Hepatocyte (in vitro differentiated cells): ENCODE results near the gene SLC12A4. TPM values are rescaled to one million over a fixed set of nuclear protein-coding genes. Genes with fewer than 3 reads are reported as not detected.

Source experiments
- DNase-seq: peaks from one replicate; pipeline ENCODE4 v3.0.0-alpha.2; 2016; ENCODE audit warnings: low spot score
- H2AFZ ChIP-seq: fragments of 200-600 bp; sonication (generic); 2 replicates; pipeline ENCODE4 v1.6.0; 2016; ENCODE audit warnings: antibody characterized with exemption, mild to moderate bottlenecking
- H3K27ac ChIP-seq: fragments of 200-600 bp; sonication (generic); 2 replicates; pipeline ENCODE4 v1.5.1; 2016; ENCODE audit warnings: mild to moderate bottlenecking
- H3K27me3 ChIP-seq: fragments of 200-600 bp; sonication (generic); 2 replicates; pipeline ENCODE4 v1.6.1; 2016
- H3K36me3 ChIP-seq: fragments of 200-600 bp; sonication (generic); replicated peaks from 2 replicates; pipeline ENCODE4 v1.5.1; 2016; ENCODE audit warnings: low read depth; ENCODE audit not compliant: insufficient read depth
- H3K4me1 ChIP-seq: fragments of 200-600 bp; sonication (generic); 2 replicates; pipeline ENCODE4 v1.5.1; 2016; ENCODE audit warnings: mild to moderate bottlenecking, moderate library complexity; ENCODE audit not compliant: insufficient read depth
- H3K4me2 ChIP-seq: fragments of 200-600 bp; sonication (generic); 2 replicates; pipeline ENCODE4 v1.6.0; 2016
- H3K4me3 ChIP-seq: fragments of 200-600 bp; sonication (generic); 2 replicates; pipeline ENCODE4 v1.5.1; 2016; ENCODE audit warnings: mild to moderate bottlenecking
- H3K79me2 ChIP-seq: fragments of 200-600 bp; sonication (generic); 2 replicates; pipeline ENCODE4 v1.6.0; 2017; ENCODE audit warnings: mild to moderate bottlenecking
- H3K9me2 ChIP-seq: fragments of 200-600 bp; sonication (generic); replicated peaks from 2 replicates; pipeline ENCODE4 v1.6.0; 2017; ENCODE audit warnings: mild to moderate bottlenecking; ENCODE audit not compliant: insufficient read depth
- H3K9me3 ChIP-seq: fragments of 200-600 bp; sonication (generic); 2 replicates; pipeline ENCODE4 v1.5.1; 2016; ENCODE audit warnings: low read depth, mild to moderate bottlenecking
- H4K20me1 ChIP-seq: fragments of 200-600 bp; sonication (generic); 2 replicates; pipeline ENCODE4 v1.6.0; 2016; ENCODE audit warnings: mild to moderate bottlenecking; ENCODE audit not compliant: insufficient read depth, poor library complexity, severe bottlenecking
- CTCF ChIP-seq: fragments of 200-600 bp; sonication (generic); IDR thresholded peaks from 2 replicates; pipeline ENCODE4 v1.5.1; 2016; ENCODE audit warnings: antibody characterized with exemption, mild to moderate bottlenecking; ENCODE audit not compliant: poor library complexity
- EZH2 ChIP-seq: fragments of 200-600 bp; sonication (generic); IDR thresholded peaks from 2 replicates; pipeline ENCODE4 v1.6.1; 2016; ENCODE audit warnings: antibody characterized with exemption, mild to moderate bottlenecking, borderline replicate concordance
- EZH2phosphoT487 ChIP-seq: fragments of 200-600 bp; sonication (generic); IDR thresholded peaks from one replicate; pipeline ENCODE4 v1.6.1; 2018; ENCODE audit warnings: antibody characterized with exemption, mild to moderate bottlenecking, low read depth, moderate library complexity; ENCODE audit not compliant: unreplicated experiment, severe bottlenecking
- WGBS: methylation state at CpG from one replicate; pipeline ENCODE4 v1.1.6; 2016; ENCODE audit warnings: low lambda C conversion rate; ENCODE audit errors: missing lambda C conversion rate; 5-methylcytosine and 5-hydroxymethylcytosine counted together
- polyA plus RNA-seq: library from polyadenylated mRNA; unstranded; fragments of >200 nt; fragmentation: Nextera tagmentation; extraction: Ambion mirVana; gene quantifications from 2 replicates; pipeline ENCODE4 v1.2.1, GENCODE V29; 2016
- total RNA-seq: library from RNA; depleted of rRNA; stranded (reverse); fragments of >200 nt; gene quantifications from 2 replicates; pipeline ENCODE4 v1.2.3, GENCODE V29; 2014

SLC12A4 gene
- total and polyA plus RNA-seq, 2 experiments from 2014 or later, result 55.2 to 63.9 TPM

DNA sequence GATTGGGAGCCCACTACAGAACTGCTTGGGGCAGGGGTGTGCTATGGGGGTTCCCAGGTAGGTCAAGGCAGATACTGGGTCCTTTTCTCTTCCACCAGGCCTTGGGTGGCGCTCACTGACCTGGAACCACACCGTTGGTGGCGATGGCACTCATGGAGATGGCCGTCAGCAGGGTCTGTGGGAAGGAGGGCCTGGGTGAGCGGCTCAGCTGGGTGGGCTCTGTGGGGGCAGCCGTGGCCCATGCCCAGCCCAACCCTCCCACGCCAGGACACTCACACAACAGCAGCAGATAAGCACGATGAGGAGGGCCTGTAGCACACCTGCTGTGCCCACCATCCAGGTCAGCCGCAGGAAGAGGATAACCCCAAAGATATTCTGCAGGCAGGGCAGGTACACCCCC, 10.8 kb downstream of the SLC12A4 start:
- no peaks in the 10 kb centered on the region for H3K4me1 ChIP-seq
- H3K79me2 ChIP-seq, result peaks cover 6% of the 10 kb centered on the region
- H4K20me1 ChIP-seq, result peaks cover 2% of the 10 kb centered on the region
- WGBS, result 95% methylated on average over 9 of the region's 9 CpGs
- TF ChIP-seq CTCF (no peak), EZH2phosphoT487 (no peak), EZH2 (no peak)
- no peaks in the 10 kb centered on the region for H3K9me3 ChIP-seq
- H3K9me2 ChIP-seq, result no peaks in the 10 kb centered on the region
- H2AFZ ChIP-seq, result no peak overlapping the region
- DNase-seq, result no peak
- no peak overlapping the region for H3K4me3 ChIP-seq
- H3K36me3 ChIP-seq, result no peaks in the 10 kb centered on the region
- no peaks in the 10 kb centered on the region for H3K27me3 ChIP-seq
- no peak overlapping the region for H3K4me2 ChIP-seq
- H3K27ac ChIP-seq, result no peak overlapping the region

DNA sequence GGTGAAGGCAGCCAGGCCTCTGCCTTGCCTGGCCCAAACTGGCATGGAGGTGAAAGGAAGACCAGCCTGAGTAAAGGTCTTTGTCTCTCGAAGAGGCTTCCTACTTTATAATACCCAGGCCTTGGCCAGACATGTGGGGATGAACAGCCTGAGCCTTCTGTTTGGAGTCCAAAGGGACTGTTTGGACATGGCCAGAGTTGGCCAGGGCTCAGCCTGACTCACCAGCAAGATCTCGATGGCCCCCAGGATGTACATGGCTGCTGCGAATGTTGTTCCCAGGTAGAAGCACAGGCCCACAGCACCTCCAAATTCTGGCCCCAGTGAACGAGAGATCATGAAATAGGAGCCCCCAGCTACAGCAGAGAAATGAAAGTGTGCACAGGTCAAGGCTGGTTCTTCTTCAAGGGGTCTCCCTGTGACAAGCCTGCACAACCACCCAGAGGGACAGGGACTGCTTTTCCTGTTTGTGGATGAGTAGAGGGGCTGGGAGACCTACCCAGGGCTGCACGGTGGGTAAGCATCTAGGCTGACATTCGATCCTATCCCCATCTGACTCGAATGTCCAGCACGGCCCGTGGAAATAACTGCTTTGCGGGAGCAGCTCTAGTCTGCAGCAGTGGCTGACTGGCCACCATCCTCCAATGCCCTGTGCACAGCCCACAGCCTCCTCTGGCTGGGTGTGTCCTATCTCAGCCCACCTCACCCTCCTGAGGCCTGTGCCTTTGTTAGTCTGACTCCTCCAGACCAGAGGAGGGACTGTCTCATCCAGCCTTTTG, 13.8 kb downstream of the SLC12A4 start:
- no peaks in the 10 kb centered on the region for H3K9me3 ChIP-seq
- no peaks in the 10 kb centered on the region for H3K4me1 ChIP-seq
- no peaks in the 10 kb centered on the region for H3K27me3 ChIP-seq
- 88% methylated on average over 10 of the region's 10 CpGs for WGBS
- no peak overlapping the region for H3K27ac ChIP-seq
- H2AFZ ChIP-seq, result no peak overlapping the region
- H3K9me2 ChIP-seq, result no peaks in the 10 kb centered on the region
- no peaks in the 10 kb centered on the region for H4K20me1 ChIP-seq
- TF ChIP-seq CTCF (no peak), EZH2phosphoT487 (no peak), EZH2 (no peak)
- H3K4me2 ChIP-seq, result no peak overlapping the region
- no peak overlapping the region for H3K4me3 ChIP-seq
- DNase-seq, result no peak
- no peaks in the 10 kb centered on the region for H3K79me2 ChIP-seq
- H3K36me3 ChIP-seq, result no peaks in the 10 kb centered on the region

DNA sequence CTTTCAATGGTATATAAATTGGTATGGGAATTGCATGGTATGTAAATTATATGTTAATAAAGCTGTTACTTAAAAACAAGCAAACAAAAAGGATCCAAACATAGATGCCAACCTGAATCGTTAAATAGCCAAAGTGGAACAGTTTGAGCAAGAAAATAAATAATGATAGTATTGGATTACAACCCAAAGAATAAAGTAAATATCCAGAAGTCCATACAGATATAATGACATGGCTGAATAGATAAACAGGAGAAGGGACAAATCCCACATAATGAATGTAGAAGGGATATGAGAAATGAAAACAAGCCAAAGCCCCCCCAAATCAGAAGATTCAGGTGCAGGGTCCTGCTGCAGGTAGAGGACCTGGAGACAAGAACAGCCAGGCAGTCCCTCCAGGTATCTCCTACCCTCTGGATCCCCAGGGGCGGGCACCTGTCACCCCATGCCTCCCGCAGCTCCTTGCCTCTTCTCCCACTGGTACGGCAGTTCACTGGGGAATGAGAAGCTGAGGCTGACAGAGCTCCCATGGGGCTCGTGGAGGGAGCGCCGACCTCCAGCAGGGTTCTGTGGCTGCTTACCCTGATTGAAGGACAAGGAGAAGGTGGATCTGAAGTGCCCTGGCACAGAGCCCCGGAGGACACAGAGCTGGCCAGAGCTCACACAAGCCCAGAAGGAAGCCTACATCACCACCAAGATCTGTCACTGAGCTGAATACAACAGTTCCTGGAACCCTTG, 14.6 kb downstream of the SLC12A4 start:
- H3K79me2 ChIP-seq, result no peaks in the 10 kb centered on the region
- no peaks in the 10 kb centered on the region for H3K9me3 ChIP-seq
- H3K36me3 ChIP-seq, result no peaks in the 10 kb centered on the region
- no peak for DNase-seq
- no peak overlapping the region for H2AFZ ChIP-seq
- 95% methylated on average over 8 of the region's 8 CpGs for WGBS
- no peaks in the 10 kb centered on the region for H3K27me3 ChIP-seq
- H4K20me1 ChIP-seq, result no peaks in the 10 kb centered on the region
- H3K4me2 ChIP-seq, result no peak overlapping the region
- no peak overlapping the region for H3K27ac ChIP-seq
- no peak overlapping the region for H3K4me3 ChIP-seq
- H3K4me1 ChIP-seq, result no peaks in the 10 kb centered on the region
- H3K9me2 ChIP-seq, result no peaks in the 10 kb centered on the region
- TF ChIP-seq EZH2, result no peak
- no peak for TF ChIP-seq EZH2phosphoT487
- TF ChIP-seq CTCF, result no peak
